ENCODE results near the gene ESYT3. TPM values are rescaled to one million over a fixed set of nuclear protein-coding genes. Genes with fewer than 3 reads are reported as not detected.

Gene ESYT3
- total and polyA plus RNA-seq, 2 donors (not counting 1 experiment from before 2014, with no cell fraction given): 0.17 TPM; not detected in 1

- no peaks in the 10 kb centered on the region for H3K4me1 ChIP-seq (ENCODE audit: control insufficient read depth, extremely low read depth, insufficient read depth, low read length)
- no peak overlapping the region for H3K27ac ChIP-seq (ENCODE audit: insufficient read depth, low read length)
- DNase-seq (ENCODE audit: low read depth in 2 of 2): peak in 1 of 2 donors; percentile 33
- H3K36me3 ChIP-seq (ENCODE audit: control insufficient read depth, insufficient read depth, low read length): no peaks in the 10 kb centered on the region
- no peaks in the 10 kb centered on the region for H3K79me2 ChIP-seq (ENCODE audit: control insufficient read depth, insufficient read depth, low read length)
- H3K9ac ChIP-seq (ENCODE audit: insufficient read depth, low read length): no peak overlapping the region
- no peak overlapping the region for H3K4me3 ChIP-seq (replicated peaks in 1 of 4; ENCODE audit: control extremely low read depth in 1 of 4, insufficient read depth in 1 of 4, low read depth in 3 of 4, low read length in 4 of 4)
- no peaks in the 10 kb centered on the region for H4K20me1 ChIP-seq (ENCODE audit: control insufficient read depth, extremely low read depth, insufficient read depth, low read length)
- H3K4me2 ChIP-seq (ENCODE audit: extremely low read depth, insufficient read depth, low read length): no peak overlapping the region
- TF ChIP-seq CTCF (conservative IDR thresholded peaks at IDR 0.05 in 1 of 2, IDR thresholded peaks at IDR 0.05 in 1 of 2; ENCODE audit: low read depth in 1 of 2, low read length in 2 of 2) (no peak), EZH2 (IDR thresholded peaks at IDR 0.05; ENCODE audit: low read length, missing control alignments) (no peak)
- no peaks in the 10 kb centered on the region for H3K9me3 ChIP-seq (ENCODE audit: control insufficient read depth, insufficient read depth, low read depth, low read length)
- H3K27me3 ChIP-seq (ENCODE audit: control insufficient read depth, insufficient read depth, low read length): peaks cover 10% of the 10 kb centered on the region
- no peak overlapping the region for H2AFZ ChIP-seq (ENCODE audit: low read length)
Observed at GRCh38 chr3:138440596-138440995, 6.2 kb downstream of the ESYT3 start.

DNA sequence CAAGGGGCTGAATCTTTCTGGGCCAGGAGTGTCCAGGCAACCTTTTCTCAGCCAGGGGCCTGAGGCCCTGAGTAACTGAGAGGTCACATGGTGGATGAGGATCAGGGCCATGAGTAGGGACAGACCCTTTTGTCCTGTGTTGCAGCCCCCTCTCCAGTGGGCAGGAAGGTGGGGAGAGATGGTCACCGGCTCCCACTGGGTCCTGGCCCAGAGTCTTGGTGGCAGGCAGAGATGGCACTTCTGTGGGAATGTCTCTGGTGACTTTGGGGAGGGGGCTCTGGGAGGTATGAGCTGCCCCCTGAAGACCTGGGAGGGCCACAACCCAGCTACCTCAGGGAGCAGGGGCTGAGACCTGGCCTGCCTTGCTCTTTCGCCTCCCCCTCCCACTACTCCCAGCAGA lies 6.8 kb downstream of the ESYT3 start:
- H3K27me3 ChIP-seq (ENCODE audit: control insufficient read depth, insufficient read depth, low read length): peaks cover 5% of the 10 kb centered on the region
- H2AFZ ChIP-seq (ENCODE audit: low read length): no peak overlapping the region
- no peak for DNase-seq (ENCODE audit: low read depth in 2 of 2)
- no peaks in the 10 kb centered on the region for H3K9me3 ChIP-seq (ENCODE audit: control insufficient read depth, insufficient read depth, low read depth, low read length)
- H3K9ac ChIP-seq (ENCODE audit: insufficient read depth, low read length): no peak overlapping the region
- TF ChIP-seq CTCF (conservative IDR thresholded peaks at IDR 0.05 in 1 of 2, IDR thresholded peaks at IDR 0.05 in 1 of 2; ENCODE audit: low read depth in 1 of 2, low read length in 2 of 2): no peak
- TF ChIP-seq EZH2 (IDR thresholded peaks at IDR 0.05; ENCODE audit: low read length, missing control alignments): no peak
- H3K79me2 ChIP-seq (ENCODE audit: control insufficient read depth, insufficient read depth, low read length): no peaks in the 10 kb centered on the region
- no peaks in the 10 kb centered on the region for H3K4me1 ChIP-seq (ENCODE audit: control insufficient read depth, extremely low read depth, insufficient read depth, low read length)
- no peak overlapping the region for H3K4me3 ChIP-seq (replicated peaks in 1 of 4; ENCODE audit: control extremely low read depth in 1 of 4, insufficient read depth in 1 of 4, low read depth in 3 of 4, low read length in 4 of 4)
- no peak overlapping the region for H3K27ac ChIP-seq (ENCODE audit: insufficient read depth, low read length)
- no peaks in the 10 kb centered on the region for H3K36me3 ChIP-seq (ENCODE audit: control insufficient read depth, insufficient read depth, low read length)
- no peak overlapping the region for H3K4me2 ChIP-seq (ENCODE audit: extremely low read depth, insufficient read depth, low read length)
- H4K20me1 ChIP-seq (ENCODE audit: control insufficient read depth, extremely low read depth, insufficient read depth, low read length): no peaks in the 10 kb centered on the region

DNA sequence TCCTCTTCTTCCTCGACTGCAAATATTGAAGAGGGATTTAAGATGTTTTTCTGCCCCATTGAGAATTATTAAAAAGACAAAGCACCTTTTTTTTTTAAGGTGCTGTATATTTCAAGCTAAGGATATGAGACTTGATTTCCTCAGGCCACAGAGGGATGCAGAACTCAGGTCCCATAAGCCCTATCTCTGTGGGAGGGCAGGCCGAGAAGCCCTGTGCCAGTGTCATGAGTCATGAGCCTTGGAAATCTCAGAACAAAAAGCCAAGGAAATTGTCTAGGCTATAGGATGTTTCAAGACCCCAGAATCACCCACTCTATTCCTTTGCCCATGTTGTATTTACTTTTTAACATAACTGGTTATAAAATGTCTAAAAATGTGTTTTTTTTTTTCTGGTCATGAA lies 7.3 kb downstream of the ESYT3 start:
- Histone ChIP-seq H2AFZ (ENCODE audit: low read length) (no peak overlapping the region), H3K79me2 (ENCODE audit: control insufficient read depth, insufficient read depth, low read length) (no peaks in the 10 kb centered on the region), H3K36me3 (ENCODE audit: control insufficient read depth, insufficient read depth, low read length) (no peaks in the 10 kb centered on the region), H3K9ac (ENCODE audit: insufficient read depth, low read length) (no peak overlapping the region), H3K27ac (ENCODE audit: insufficient read depth, low read length) (no peak overlapping the region), H3K27me3 (ENCODE audit: control insufficient read depth, insufficient read depth, low read length) (peaks cover under 1% of the 10 kb centered on the region), H3K4me1 (ENCODE audit: control insufficient read depth, extremely low read depth, insufficient read depth, low read length) (no peaks in the 10 kb centered on the region), H4K20me1 (ENCODE audit: control insufficient read depth, extremely low read depth, insufficient read depth, low read length) (no peaks in the 10 kb centered on the region), H3K4me3 (replicated peaks in 1 of 4; ENCODE audit: control extremely low read depth in 1 of 4, insufficient read depth in 1 of 4, low read depth in 3 of 4, low read length in 4 of 4) (no peak overlapping the region), H3K9me3 (ENCODE audit: control insufficient read depth, insufficient read depth, low read depth, low read length) (no peaks in the 10 kb centered on the region), H3K4me2 (ENCODE audit: extremely low read depth, insufficient read depth, low read length) (no peak overlapping the region)
- TF ChIP-seq EZH2 (IDR thresholded peaks at IDR 0.05; ENCODE audit: low read length, missing control alignments) (no peak), CTCF (conservative IDR thresholded peaks at IDR 0.05 in 1 of 2, IDR thresholded peaks at IDR 0.05 in 1 of 2; ENCODE audit: low read depth in 1 of 2, low read length in 2 of 2) (no peak)
- peak in 1 of 2 donors; percentile 52 for DNase-seq (ENCODE audit: low read depth in 2 of 2)

Data from fibroblast of lung (primary cell).